ENCODE data around the gene COX10.
"Not testable (repeated sequence)": the region's sequence is repeated elsewhere in the genome, so short reads cannot be mapped to it uniquely, and the experiment has no call there.

The COX10 gene

DNA sequence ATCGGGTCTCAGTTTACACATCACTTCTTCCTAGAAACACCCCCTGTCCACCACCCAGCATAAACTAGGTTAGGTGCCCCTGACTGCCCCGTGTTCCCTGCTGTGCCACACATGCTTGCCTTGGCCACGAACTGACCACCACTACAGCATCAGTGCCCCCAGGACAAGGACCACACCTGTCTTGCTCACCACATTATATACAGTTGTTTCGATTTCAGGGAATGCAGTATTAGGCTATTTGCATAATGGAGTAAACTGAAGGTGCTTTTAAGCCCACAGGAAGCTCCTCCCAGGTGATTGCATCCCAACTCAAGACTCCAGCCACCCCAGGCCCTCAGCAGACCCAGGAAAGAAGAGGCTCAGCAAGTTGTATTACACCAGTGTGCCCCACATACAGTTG, 117.1 kb downstream of the COX10 start:
- DNase-seq: not testable (repeated sequence)

DNA sequence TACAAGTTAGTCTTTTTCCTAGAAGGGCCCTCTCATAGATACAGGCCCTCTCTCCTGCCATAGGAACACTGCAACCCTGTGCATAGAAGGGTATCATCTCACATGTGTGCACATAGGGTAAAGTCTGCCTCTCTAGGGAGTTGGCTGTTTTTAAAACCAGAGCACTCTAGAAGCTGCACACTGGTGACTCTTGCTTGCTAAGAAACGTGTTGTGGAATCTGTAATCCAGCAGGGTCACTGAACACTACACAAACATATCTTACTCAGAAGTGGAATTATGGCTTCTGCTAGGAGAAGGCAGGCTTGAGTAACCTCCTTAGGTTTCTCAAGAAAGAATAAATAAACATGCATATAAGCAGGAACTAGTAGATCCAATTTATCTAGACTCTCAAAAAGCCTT, 121.5 kb downstream of the COX10 start:
- DNase-seq: not testable (repeated sequence)

GRCh38 chr17:14191469-14191868, 122.2 kb downstream of the COX10 start:
- DNase-seq: not testable (repeated sequence)

GRCh38 chr17:14192039-14192438, 122.7 kb downstream of the COX10 start:
- DNase-seq: not testable (repeated sequence)

GRCh38 chr17:14192636-14193344, 123.5 kb downstream of the COX10 start:
- not testable (repeated sequence) for DNase-seq

- peak; percentile 44 for DNase-seq
These were observed 127.2 kb downstream of the COX10 start for GRCh38 chr17:14196377-14196997.

DNA sequence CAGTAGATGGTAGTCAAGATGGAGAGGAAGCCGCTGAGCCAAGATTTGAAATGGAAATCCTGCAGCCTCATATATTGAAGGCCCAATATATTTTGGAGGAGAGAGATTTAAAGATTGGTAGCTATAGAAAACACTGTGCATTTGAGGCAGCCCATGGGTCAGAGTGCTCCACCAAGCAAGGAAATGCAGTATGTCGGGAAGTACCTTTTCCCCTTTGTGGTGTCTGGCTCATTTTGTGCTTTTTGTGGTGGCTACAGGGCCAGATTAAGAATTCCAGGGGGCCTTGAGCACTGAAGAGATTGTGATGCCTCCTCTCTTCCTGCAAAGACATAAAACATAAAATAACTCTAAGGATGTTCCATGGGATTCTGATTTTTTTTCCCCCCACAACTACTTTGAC, 127.8 kb downstream of the COX10 start:
- DNase-seq: no peak

- peak; percentile 57 for DNase-seq
These were observed 128.3 kb downstream of the COX10 start for GRCh38 chr17:14197586-14197985.

DNA sequence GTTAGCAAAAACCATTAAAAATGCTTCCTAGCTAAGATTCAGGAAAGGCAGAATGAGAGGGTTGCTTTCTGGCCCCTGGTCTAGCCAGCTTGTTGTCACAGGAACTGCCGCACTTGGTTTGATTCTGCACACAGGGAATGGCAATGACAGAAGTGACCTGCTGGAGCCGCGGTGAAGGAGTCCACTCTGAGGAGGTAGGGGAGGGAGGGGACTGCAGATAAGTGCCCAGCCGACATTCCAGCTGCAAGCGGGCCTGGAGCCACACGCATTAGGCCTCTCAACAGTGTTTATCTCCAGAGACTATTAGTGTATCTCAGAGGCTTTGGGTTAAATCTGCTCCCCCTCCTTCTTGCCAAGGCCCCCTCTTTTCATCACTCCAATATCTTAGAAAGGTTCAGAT, 128.7 kb downstream of the COX10 start:
- no peak for DNase-seq

- no peak for DNase-seq
These were observed 129.3 kb downstream of the COX10 start for GRCh38 chr17:14198575-14198974.

DNA sequence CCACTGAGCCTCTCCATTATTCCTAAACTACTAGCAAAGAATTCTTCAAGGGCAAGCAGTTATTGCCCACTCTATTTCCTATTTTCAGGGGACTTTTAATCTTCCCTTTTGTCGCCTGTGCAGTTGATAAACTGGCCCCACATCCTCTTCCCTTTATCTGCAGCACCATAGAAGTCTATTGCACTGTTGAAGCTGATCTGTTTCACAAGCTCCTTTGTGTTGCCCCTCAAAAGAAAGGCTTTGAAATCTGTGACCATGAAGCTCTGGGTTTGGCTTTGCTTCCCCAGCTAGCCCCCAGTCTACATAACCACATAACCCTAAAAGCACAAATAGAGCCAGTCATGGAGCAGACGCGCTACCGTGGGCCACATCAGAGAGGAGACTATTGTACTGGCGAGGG, 130.3 kb downstream of the COX10 start:
- DNase-seq: no peak

DNA sequence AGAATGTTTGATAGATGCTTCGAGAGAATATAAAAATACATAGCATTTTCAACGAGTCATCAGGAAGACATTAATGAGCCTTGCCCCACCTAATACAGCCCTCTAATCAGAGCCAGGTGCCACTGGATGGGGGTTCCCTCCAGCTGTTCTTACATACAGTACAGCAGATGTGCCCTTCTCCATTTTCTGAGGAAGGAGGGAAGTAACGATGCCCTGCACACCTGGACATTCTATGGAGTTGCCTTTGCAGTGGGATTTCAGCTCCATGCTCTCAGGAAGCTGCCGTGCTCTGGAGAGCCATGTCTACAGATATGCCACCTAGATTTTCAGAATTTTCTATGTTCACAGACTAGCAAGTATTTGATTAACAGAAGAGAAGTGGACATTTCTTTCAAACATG, 131.1 kb downstream of the COX10 start:
- no peak for DNase-seq

DNA sequence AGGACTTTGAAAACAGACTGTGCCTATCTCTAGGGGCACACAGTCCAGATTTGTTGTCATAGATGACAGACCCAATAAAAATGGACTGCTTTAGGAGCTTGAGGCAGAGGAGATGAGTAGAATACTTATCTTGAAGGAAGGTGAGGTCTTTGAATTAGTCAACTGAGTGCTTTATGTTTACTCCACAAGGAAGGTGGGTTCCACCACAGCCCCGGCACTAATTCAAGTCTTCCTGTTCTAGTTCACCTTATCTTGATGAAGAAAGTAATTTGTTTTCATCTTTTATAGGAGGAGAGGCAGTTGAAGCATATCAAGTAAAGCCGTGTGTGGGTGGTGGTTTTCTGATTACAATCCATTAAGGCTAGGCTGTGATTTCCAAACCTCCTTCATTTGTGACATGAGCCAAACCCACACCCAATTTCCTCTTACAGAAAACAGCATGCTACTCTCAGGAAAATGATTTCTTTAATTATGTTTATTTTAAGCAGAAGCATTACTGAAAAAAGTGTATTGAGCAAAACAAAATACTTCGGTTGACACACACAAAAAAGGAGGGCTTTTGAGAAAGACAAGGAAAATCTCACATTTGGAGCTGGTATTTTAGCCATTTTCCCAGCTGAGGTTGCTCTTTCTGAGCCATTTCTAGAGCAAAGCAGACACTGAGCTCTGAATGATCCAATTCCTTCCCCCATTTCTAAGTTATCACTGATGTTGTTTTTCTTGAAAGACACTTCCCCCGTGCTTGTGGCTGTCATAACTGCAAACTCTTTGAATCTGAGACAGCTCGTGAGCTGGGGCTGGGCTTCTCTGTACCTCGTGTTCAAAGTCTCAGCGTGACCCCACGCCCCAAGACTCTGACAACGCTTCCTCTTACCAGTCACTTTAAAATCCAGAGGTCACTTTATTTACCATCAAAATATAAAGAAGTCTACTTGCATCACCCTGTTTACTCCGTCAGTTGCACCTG, 132.0 kb downstream of the COX10 start:
- peak; percentile 72 for DNase-seq

DNA sequence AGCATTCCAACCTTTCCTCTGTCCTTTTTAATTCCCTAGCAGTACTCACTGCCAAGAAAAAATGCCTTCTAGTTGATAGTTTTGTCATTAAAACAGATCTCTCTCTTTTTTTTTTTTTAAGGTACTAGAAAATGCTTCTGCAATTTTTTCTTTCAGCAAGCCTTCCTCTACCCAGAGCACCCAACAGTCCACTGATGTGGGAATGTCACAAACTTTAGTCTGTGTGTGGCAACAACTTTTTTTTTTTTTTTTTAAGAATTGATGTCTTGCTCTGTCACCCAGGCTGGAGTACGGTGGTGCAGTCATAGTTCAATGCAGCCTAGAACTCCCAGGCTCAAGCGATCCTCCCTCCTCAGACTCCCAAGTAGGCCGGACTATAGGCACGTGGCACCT, 132.7 kb downstream of the COX10 start:
- no peak for DNase-seq

DNA sequence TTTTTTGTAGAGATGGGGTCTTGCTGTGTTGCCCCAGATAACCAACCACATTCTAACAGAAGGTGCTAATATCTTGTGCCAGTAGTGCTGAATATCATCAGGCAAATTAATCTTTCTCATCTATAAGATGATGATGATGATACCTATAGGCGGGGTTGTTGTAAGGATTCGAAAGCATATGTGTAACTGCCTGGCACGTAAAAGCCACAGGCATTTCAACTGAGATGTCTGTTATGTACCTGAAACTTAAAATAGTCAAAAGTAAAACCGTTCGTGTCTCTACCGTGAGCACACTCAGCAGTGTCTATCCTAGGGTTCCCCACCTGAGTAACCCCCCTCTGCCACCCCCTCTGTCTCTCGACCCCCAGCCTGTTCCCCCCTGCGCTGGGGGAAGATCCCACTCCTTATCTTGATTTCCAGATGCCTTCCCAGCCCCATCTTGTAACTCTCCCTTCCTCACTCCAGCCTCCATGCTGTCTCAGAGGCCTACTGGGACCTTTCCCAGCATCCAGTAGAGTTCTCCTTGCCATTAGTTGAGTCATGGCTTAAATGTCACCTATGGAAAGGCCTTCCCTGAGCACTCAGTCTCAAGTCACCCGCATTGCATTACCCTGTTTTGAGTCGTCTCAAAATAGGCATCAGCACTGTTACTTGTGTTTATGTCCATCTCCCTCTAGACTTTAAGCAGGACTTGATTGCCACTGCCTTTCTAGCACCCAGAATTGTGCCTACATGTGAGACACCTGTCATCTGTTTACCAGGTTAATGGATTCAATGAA, 133.3 kb downstream of the COX10 start:
- no peak for DNase-seq

- peak; percentile 59 for DNase-seq
These were observed 134.1 kb downstream of the COX10 start for GRCh38 chr17:14203388-14203787.

GRCh38 chr17:14204084-14204483, 134.8 kb downstream of the COX10 start:
- DNase-seq: no peak

DNA sequence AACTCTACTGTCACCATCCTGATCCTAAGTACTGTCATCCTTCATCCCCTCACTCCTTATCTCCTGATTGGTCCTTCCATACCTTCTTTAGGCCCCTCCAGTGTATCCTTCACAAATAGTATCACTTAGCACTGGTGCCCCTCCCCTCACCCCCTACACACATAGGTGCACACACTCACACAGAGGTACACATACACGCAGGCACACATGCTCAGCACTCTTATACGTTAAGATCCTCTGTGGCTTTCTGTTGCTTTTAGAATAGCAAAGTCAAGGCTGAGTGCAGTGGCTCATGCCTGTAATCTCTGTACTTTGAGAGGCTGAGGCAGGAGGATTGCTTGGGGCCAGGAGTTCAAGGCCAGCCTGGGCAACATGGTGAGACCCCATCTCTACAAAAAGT, 135.2 kb downstream of the COX10 start:
- DNase-seq: no peak

DNA sequence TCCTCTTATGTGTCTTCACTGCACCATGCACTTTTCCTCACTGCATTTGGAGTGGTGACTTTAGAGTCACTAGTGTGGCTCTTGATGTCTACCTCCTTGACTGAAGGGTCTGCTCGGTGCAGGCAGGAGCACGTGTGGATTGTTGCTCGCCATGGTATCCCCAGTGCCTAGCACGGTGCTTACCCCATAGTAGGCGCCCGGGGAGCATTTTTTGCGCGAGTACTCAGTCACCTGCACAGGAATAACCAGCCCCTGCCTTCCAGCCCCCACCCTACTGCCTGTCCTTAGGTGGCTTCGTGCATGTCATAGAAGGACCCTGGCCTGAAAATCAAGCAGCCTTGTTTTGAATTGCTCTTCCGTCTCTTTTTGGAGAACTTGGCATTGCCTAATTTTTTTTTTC, 136.1 kb downstream of the COX10 start:
- DNase-seq: no peak

GRCh38 chr17:14205992-14206461, 136.7 kb downstream of the COX10 start:
- peak; percentile 75 for DNase-seq

GRCh38 chr17:14206891-14207290, 137.6 kb downstream of the COX10 start:
- DNase-seq: no peak

- no peak for DNase-seq
These were observed 138.5 kb downstream of the COX10 start for GRCh38 chr17:14207791-14208190.

DNA sequence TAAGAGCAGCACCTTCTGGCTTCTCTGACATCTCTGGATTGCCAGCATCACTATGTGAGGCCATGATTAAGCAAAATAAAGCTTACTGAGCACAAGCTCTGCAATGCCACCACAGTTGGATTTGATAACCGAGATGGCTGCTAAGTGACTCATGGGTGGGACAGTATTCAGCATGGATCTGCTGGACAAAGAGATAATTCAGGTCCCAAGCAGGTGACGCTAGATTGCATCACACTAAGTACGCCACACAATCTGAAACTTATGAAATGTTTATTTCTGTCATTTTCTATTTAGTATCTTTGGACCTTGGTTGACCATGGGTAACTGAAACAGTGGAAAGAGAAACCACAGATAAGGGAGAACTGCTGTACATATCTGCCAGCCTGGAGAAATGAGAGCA, 139.9 kb downstream of the COX10 start:
- DNase-seq: no peak
